PFSK-1 (cell line): ENCODE measurements around the gene CNOT4.

Experiments used
- FOXP2 ChIP-seq: optimal IDR thresholded peaks from 2 replicates; pipeline ENCODE3; 2011; ENCODE audit warnings: borderline replicate concordance, control low read depth, inconsistent platforms; ENCODE audit not compliant: insufficient read depth; ENCODE audit errors: extremely low read length, extremely low read depth
- REST ChIP-seq, 2 experiments: IDR thresholded peaks; 2 replicates each; pipeline versions ENCODE4 v1.6.1 to v1.8.0; 2011 to 2012; ENCODE audit warnings: low read depth in 2 of 2, low read length in 2 of 2, control low read depth in 1 of 2, inconsistent platforms in 1 of 2, mild to moderate bottlenecking in 1 of 2, moderate library complexity in 1 of 2; ENCODE audit not compliant: insufficient read depth in 1 of 2

GRCh38 chr7:135493362-135493761, 16.5 kb downstream of the CNOT4 start:
- no peak for TF ChIP-seq FOXP2
- TF ChIP-seq REST (IDR thresholded peaks at IDR 0.05; ENCODE audit: insufficient read depth in 1 of 2, low read depth in 2 of 2, low read length in 2 of 2) = no peak
